Ishikawa (cell line): ENCODE results near the gene PITPNM2.

ENCODE experiments used
- CEBPB ChIP-seq: IDR thresholded peaks from 2 replicates; pipeline ENCODE4 v1.6.1; 2012
- EP300 ChIP-seq: IDR thresholded peaks from 2 replicates; pipeline ENCODE4 v1.6.1; 2012; ENCODE audit warnings: borderline replicate concordance
- FOXM1 ChIP-seq: IDR thresholded peaks from 2 replicates; pipeline ENCODE4 v1.6.1; 2012; ENCODE audit warnings: low read depth, borderline replicate concordance
- TAF1 ChIP-seq: IDR thresholded peaks from 2 replicates; pipeline ENCODE4 v1.6.1; 2012; ENCODE audit warnings: low read depth, mild to moderate bottlenecking
- TEAD4 ChIP-seq: IDR thresholded peaks from 2 replicates; pipeline ENCODE4 v1.6.1; 2012

DNA sequence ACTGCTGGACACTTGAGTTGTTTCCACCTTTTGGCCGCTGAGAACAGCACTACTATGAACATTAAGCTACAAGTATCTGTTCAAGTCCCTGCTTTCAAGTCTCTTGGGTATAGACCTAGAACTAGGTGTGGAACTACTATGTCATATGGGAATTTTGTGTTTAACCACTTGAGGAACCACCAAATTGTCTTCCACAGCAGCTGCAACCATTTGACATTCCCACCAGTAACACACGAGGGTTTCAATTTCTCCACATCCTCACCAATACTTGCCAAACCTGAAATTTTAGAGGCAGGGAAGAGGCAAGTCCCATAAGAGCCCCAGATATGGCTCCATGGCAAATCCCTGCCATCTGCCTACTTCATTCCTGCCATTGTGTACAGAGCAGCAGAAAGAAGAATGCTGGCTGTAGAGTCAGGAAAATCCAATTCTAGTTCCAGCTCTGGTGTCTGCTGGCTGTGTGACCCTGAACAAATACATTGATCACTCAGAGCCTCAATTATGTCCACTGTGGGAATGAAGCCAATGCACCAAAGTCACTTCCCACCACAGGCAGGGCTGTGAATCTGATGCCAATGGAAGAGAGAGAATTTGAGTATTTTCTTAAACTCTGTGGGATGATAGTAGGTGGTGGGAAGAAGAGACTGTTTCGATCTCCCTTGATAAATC is 17.8 kb downstream of the PITPNM2 start:
- TF ChIP-seq EP300, result no peak
- TF ChIP-seq TAF1, result no peak
- TF ChIP-seq TEAD4, result no peak
- no peak for TF ChIP-seq FOXM1
- TF ChIP-seq CEBPB, result no peak
